Measurements from ENCODE around the gene QRICH2.
"Not testable (repeated sequence)": the region's sequence is repeated elsewhere in the genome, so short reads cannot be mapped to it uniquely, and the experiment has no call there.

Gene QRICH2

DNA sequence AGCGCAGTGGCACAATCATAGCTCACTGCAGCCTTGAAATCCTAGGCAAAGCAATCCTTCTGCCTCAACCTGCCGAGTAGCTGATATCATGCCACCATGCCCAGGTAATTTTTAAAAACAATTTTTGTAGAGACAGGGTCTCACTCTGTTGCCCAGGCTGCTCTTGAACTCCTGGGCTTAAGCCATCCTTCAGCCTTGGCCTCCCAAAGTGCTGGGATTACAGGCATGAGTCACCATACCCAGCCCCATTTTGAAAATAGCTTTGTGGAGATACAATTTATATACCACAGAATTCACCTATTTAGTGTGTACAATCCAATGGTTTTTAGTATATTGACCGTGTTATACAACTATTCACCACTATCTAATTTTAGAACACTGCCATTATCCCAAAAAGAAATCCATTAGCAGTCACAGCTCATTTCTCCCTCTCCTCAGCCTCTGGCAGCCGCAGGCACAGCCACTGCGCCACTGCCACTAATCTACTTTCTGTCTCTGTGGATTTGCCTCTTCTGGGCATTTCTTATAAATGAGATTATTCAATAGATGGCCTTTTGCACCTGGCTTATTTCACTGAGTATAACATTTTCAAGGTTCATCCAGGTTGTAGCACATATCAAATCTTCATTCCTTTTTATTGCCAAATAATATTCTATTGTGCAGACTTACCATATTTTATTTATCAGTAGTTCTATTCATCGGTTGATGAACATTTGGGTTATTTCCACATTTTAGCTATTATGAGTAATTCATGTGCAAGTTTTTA, 74.3 kb downstream of the QRICH2 start:
- H3K4me3 ChIP-seq (ENCODE audit: low read depth, low read length) = no peak overlapping the region
- TF ChIP-seq, protein P1, sequence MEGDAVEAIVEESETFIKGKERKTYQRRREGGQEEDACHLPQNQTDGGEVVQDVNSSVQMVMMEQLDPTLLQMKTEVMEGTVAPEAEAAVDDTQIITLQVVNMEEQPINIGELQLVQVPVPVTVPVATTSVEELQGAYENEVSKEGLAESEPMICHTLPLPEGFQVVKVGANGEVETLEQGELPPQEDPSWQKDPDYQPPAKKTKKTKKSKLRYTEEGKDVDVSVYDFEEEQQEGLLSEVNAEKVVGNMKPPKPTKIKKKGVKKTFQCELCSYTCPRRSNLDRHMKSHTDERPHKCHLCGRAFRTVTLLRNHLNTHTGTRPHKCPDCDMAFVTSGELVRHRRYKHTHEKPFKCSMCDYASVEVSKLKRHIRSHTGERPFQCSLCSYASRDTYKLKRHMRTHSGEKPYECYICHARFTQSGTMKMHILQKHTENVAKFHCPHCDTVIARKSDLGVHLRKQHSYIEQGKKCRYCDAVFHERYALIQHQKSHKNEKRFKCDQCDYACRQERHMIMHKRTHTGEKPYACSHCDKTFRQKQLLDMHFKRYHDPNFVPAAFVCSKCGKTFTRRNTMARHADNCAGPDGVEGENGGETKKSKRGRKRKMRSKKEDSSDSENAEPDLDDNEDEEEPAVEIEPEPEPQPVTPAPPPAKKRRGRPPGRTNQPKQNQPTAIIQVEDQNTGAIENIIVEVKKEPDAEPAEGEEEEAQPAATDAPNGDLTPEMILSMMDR (IDR thresholded peaks at IDR 0.05; ENCODE audit: borderline replicate concordance, insufficient read depth, low read depth, low read length) = no peak

DNA sequence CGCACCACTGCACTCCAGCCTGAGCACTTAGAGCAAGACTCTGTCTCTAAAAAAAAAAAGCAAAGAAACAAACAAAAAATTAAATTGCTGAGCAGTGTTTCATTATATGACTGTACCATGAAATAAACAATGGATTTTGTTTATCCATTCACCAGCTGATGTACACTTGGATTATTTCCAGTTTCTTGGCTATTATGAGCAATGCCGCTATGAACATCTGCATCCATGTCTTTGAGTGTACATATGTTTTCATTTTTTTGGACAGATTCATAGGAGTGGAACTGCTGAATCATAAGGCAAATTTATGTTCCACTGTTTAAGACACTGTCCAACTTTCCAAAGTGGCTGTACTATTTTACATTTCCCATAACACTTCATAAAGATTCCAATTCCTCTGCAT, 75.7 kb downstream of the QRICH2 start:
- no peak overlapping the region for H3K4me3 ChIP-seq (ENCODE audit: low read depth, low read length)
- TF ChIP-seq, protein P1 (IDR thresholded peaks at IDR 0.05; ENCODE audit: borderline replicate concordance, insufficient read depth, low read depth, low read length) = no peak

DNA sequence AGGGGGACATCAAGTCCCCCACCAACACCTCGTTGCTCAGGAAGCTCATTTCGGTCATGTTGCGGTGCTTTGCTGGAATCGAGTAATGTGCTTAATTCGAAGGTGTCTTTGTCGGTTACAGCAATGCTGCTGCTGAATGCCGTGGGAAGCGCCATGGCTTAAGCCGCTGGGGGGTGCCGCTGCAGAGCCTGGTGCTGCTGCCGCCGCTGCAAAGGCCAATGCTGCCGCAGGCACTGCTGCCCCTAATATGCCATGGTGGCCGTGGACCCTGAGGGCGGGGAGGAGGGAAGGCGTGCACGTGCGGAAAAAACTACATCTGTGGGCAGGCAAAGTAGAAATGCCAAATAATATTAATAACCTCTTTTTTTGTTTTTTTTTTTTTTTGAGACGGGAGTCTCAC, 81.3 kb downstream of the QRICH2 start:
- H3K4me3 ChIP-seq (ENCODE audit: low read depth, low read length) = not testable (repeated sequence)

DNA sequence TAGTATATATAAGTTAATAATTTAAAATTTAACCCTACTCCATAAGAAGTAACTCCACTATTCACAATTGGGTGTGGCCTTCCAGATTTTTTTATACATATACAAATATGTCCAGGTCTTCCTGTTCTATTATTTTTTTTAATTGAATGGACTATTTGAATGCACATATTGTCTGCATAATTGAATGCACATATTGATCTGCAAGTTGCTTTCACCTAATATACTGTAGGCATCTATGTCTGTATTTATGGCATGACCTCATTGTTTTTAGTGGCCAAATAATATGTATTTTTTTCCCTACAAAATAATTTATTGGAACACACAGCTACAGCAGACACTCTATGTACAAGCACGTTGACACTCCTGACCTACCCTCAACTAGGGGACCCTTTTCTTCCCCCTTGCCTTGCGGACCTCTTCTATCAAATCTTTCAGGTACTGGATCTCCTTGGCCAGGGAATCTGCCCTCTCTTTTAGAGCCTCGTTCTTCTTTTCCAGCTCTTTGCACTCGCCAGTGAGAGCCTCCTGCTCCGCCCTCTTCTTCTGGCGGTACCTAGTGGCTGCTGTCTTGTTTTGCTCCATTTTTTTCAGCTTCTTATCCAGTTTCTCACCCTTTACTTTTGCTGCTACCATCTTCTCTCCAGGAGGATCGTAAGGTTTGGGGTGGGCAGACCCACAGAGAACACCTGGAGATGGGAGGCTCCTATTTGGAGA, 82.5 kb downstream of the QRICH2 start:
- H3K4me3 ChIP-seq (ENCODE audit: low read depth, low read length) = not testable (repeated sequence)

All from GM12875 (cell line).